Ectodermal cell (in vitro differentiated cells): ENCODE measurements around the gene PTBP1.
"Not testable (repeated sequence)": the region's sequence is repeated elsewhere in the genome, so short reads cannot be mapped to it uniquely, and the experiment has no call there.

Source experiments
- H3K27ac ChIP-seq: 2 replicates; pipeline ENCODE4 v1.7.0; 2013; ENCODE audit warnings: mild to moderate bottlenecking, low read depth, low read length; ENCODE audit not compliant: insufficient read depth, poor library complexity, severe bottlenecking
- H3K27me3 ChIP-seq: 2 replicates; pipeline ENCODE4 v1.7.0; 2013; ENCODE audit warnings: mild to moderate bottlenecking, low read length; ENCODE audit not compliant: insufficient read depth, control insufficient read depth, poor library complexity, severe bottlenecking
- H3K36me3 ChIP-seq: one replicate; pipeline ENCODE4 v1.7.0; 2013; ENCODE audit warnings: low read length; ENCODE audit not compliant: control insufficient read depth, insufficient read depth
- H3K4me1 ChIP-seq: one replicate; pipeline ENCODE4 v1.7.0; 2013; ENCODE audit warnings: low read length; ENCODE audit not compliant: control insufficient read depth, insufficient read depth
- H3K4me3 ChIP-seq: 2 replicates; pipeline ENCODE4 v1.7.0; 2013; ENCODE audit warnings: low read depth, low read length, control low read depth; ENCODE audit not compliant: insufficient read depth
- H3K9me3 ChIP-seq: 2 replicates; pipeline ENCODE4 v1.7.0; 2013; ENCODE audit warnings: mild to moderate bottlenecking, low read length, moderate library complexity; ENCODE audit not compliant: control insufficient read depth
- WGBS, 2 experiments: methylation state at CpG; one replicate each; pipeline ENCODE4 v1.1.7; 2013; ENCODE audit warnings: missing lambda C conversion rate in 2 of 2; 5-methylcytosine and 5-hydroxymethylcytosine counted together

PTBP1 gene

GRCh38 chr19:850221-850978 lies 53.1 kb downstream of the PTBP1 start:
- Histone ChIP-seq H3K27ac (peak overlapping the region; percentile 26), H3K36me3 (no peaks in the 10 kb centered on the region), H3K9me3 (no peaks in the 10 kb centered on the region), H3K27me3 (peaks cover 4% of the 10 kb centered on the region), H3K4me3 (no peak overlapping the region), H3K4me1 (no peaks in the 10 kb centered on the region)
- WGBS, 2 experiments: 45 to 47% methylated on average over 28 of the region's 28 CpGs

GRCh38 chr19:850979-851335 lies 53.7 kb downstream of the PTBP1 start:
- no peaks in the 10 kb centered on the region for H3K36me3 ChIP-seq
- H3K27me3 ChIP-seq: peaks cover 4% of the 10 kb centered on the region
- no peak overlapping the region for H3K4me3 ChIP-seq
- no peaks in the 10 kb centered on the region for H3K4me1 ChIP-seq
- 80 to 81% methylated on average over 13 of the region's 13 CpGs for WGBS, 2 experiments
- H3K9me3 ChIP-seq: no peaks in the 10 kb centered on the region
- peak overlapping the region; percentile 26 for H3K27ac ChIP-seq

GRCh38 chr19:852136-853013 lies 55.1 kb downstream of the PTBP1 start, which contains the start of gene ELANE:
ELANE (plus strand) TSS chr19:852303; CDS start chr19:852329, 26 bp downstream.
- H3K4me1 ChIP-seq: no peaks in the 10 kb centered on the region
- no peak within 1 kb of the TSS for H3K27ac ChIP-seq
- H3K4me3 ChIP-seq: no peak within 1 kb of the TSS
- no peaks in the 10 kb centered on the region for H3K9me3 ChIP-seq
- WGBS, 2 experiments: 89 to 91% methylated on average over 55 of the region's 55 CpGs
- peaks cover 4% of the 10 kb centered on the region for H3K27me3 ChIP-seq
- no peaks in the 10 kb centered on the region for H3K36me3 ChIP-seq

GRCh38 chr19:853014-853585 lies 55.8 kb downstream of the PTBP1 start:
- 92 to 93% methylated on average over 67 of the region's 67 CpGs for WGBS, 2 experiments
- H3K27me3 ChIP-seq: peaks cover 4% of the 10 kb centered on the region
- H3K4me1 ChIP-seq: no peaks in the 10 kb centered on the region
- no peak overlapping the region for H3K27ac ChIP-seq
- no peaks in the 10 kb centered on the region for H3K9me3 ChIP-seq
- no peaks in the 10 kb centered on the region for H3K36me3 ChIP-seq
- no peak overlapping the region for H3K4me3 ChIP-seq

- not testable (repeated sequence) for H3K4me3 ChIP-seq, H3K4me1 ChIP-seq, H3K9me3 ChIP-seq, H3K36me3 ChIP-seq, H3K27ac ChIP-seq, H3K27me3 ChIP-seq
- WGBS, 2 experiments: 86 to 94% methylated on average over 11 of the region's 17 CpGs
Observed at GRCh38 chr19:853614-854220, 56.5 kb downstream of the PTBP1 start.

GRCh38 chr19:854549-854948 lies 57.3 kb downstream of the PTBP1 start:
- Histone ChIP-seq H3K9me3 (no peaks in the 10 kb centered on the region), H3K4me3 (no peak overlapping the region), H3K4me1 (no peaks in the 10 kb centered on the region), H3K27me3 (peaks cover 10% of the 10 kb centered on the region), H3K36me3 (no peaks in the 10 kb centered on the region), H3K27ac (no peak overlapping the region)
- WGBS, 2 experiments: 97 to 100% methylated on average over 4 of the region's 6 CpGs

GRCh38 chr19:855142-855541 lies 57.9 kb downstream of the PTBP1 start:
- H3K4me1 ChIP-seq: no peaks in the 10 kb centered on the region

GRCh38 chr19:855566-856120 lies 58.4 kb downstream of the PTBP1 start:
- Histone ChIP-seq H3K27me3 (peaks cover 21% of the 10 kb centered on the region), H3K27ac (no peak overlapping the region), H3K4me1 (no peaks in the 10 kb centered on the region), H3K9me3 (no peaks in the 10 kb centered on the region), H3K4me3 (no peak overlapping the region), H3K36me3 (no peaks in the 10 kb centered on the region)
- 79 to 82% methylated on average over 40 of the region's 40 CpGs for WGBS, 2 experiments

More at GRCh38 chr19:855142-855541, 57.9 kb downstream of the PTBP1 start:
- 89% methylated on average over 12 of the region's 12 CpGs for WGBS, 2 experiments
- H3K27ac ChIP-seq: no peak overlapping the region
- no peaks in the 10 kb centered on the region for H3K36me3 ChIP-seq
- H3K9me3 ChIP-seq: no peaks in the 10 kb centered on the region
- no peak overlapping the region for H3K4me3 ChIP-seq
- H3K27me3 ChIP-seq: peaks cover 16% of the 10 kb centered on the region

GRCh38 chr19:858284-858683 lies 61.0 kb downstream of the PTBP1 start:
- 79 to 81% methylated on average over 9 of the region's 9 CpGs for WGBS, 2 experiments
- Histone ChIP-seq H3K4me3 (no peak overlapping the region), H3K27ac (no peak overlapping the region), H3K9me3 (no peaks in the 10 kb centered on the region), H3K36me3 (no peaks in the 10 kb centered on the region), H3K27me3 (peaks cover 46% of the 10 kb centered on the region), H3K4me1 (no peaks in the 10 kb centered on the region)
